Caki2 (cell line): ENCODE measurements around the gene MKLN1. TPM values are rescaled to one million over a fixed set of nuclear protein-coding genes. Genes with fewer than 3 reads are reported as not detected.

ENCODE experiments used
- DNase-seq: peaks from one replicate; pipeline ENCODE4 v3.0.0-alpha.2; 2015; ENCODE audit warnings: low read depth
- in situ Hi-C: cut with HindIII; loops from 2 replicates; pipeline ENCODE4 v1.10.0; 2016; ENCODE audit warnings: low sequenced_read_pairs, low pct_unique_long_range_greater_than_20kb, mixed read lengths
- total RNA-seq: library from RNA; depleted of rRNA; stranded (reverse); fragments of >200 nt; shearing (Covaris generic); gene quantifications from 2 replicates; pipeline ENCODE4 v1.2.3, GENCODE V29; 2014; ENCODE audit warnings: low replicate concordance; rRNA removed

The MKLN1 gene
- 17.5 and 21.5 TPM in 2 replicates for total RNA-seq

- DNase-seq = peak; percentile 91
- in situ Hi-C loops = no loop called here
These were observed at the start of gene MKLN1 for GRCh38 chr7:131327626-131328376. MKLN1 (plus strand) TSS chr7:131327876; CDS start chr7:131327900, 24 bp downstream.

- in situ Hi-C loops = no loop called here
- DNase-seq = no peak
These were observed 48.6 kb upstream of the MKLN1 start for GRCh38 chr7:131279044-131279443.

DNA sequence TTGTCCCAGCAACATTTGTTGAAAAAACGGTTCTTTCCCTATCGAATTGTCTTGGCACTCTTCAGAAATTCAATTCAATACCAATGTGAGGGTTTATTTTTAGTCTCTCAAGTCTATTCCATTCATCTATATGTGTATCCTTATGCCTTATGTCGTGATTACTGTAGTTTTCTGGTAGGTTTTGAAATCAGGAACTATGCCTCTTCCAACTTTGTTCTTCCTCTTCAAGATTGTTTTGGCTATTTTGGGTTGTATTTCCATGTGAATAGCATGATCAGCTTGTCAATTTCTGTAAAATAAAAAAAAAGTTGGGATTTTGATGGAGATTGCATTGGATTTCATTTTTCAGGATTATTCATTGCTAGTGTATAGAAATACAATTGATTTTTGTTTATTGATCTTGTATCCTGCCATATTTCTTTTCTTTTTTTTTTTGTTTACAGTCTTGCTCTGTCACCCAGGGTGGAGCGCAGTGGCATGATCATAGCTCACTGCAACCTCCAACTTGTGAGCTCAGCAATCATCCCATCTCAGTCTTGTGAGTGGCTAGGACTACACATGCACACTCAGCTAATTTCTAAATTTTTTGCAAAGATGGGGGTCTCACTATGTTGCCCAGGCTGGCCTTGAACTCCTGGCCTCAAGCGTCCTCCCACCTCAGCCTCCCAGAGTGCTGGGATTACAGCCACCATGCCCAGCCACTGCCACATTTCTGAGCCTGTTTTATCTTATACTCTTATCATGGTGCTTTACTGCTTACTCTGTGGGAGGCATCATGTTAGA is 46.2 kb upstream of the MKLN1 start:
- in situ Hi-C loops = no loop called here
- DNase-seq = no peak

- in situ Hi-C loops = no loop called here
These were observed 42.8 kb upstream of the MKLN1 start for GRCh38 chr7:131284702-131285419.

DNA sequence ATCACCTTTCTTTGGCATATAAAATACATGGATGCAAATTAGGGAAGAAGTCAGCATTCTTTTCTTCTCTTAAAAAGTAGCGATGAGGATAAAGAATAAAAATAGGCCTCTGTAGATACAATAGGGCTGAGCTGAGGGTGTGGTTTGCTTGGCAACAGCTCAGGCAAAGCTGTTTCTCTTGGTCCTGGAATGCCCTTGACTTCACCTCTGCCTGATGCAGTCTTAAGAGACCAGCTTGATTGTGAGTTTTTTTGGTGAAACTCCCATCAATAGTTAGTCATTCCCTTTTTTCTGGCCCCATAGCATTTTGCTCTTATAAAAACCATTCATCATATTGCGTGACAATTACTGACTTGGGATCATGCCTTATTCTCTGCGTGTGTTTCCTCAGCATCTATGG is 42.1 kb upstream of the MKLN1 start:
- DNase-seq = no peak
- in situ Hi-C loops = no loop called here

More at GRCh38 chr7:131284702-131285419, 42.8 kb upstream of the MKLN1 start:
- DNase-seq = peak; percentile 24

DNA sequence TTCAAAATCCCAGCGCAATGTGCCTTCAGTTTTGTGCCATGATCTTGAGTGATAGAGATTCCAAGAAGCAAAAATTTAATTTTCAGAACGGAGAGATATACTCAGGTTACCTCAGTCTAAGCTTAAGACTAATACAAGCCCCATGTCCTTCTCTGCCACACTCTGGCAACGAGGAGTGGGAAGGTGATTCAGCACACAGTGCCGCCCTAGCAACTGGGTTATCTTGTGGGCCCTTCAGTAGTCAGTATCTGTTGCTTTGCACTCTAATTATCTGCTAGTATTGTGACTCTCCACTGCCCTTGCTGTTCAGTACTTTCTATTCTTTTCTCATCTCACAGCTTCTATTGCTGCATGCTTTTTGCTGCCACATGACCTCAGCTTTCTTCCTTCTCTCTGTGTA is 39.2 kb upstream of the MKLN1 start:
- in situ Hi-C loops = no loop called here
- no peak for DNase-seq

DNA sequence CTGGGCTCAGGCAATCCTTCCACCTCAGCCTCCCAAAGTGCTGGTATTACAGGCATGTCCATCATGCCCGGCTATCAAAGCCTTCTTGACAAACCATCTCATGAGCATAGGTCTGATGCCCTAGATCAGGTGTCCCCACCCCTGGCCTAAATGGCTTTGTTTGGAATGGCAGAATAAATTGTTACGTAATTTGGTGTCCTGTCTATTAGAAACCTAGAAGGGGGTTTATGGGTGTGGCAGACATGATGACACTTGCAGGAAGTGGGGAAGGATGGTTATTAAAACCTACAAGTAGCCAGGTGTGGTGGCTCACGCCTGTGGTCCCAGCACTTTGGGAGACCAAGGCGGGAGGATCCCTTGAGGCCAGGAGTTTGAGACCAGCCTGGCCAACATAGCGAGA is 38.6 kb upstream of the MKLN1 start:
- in situ Hi-C loops = no loop called here
- no peak for DNase-seq

- in situ Hi-C loops = no loop called here
- DNase-seq = no peak
These were observed 35.4 kb upstream of the MKLN1 start for GRCh38 chr7:131292141-131292905.

DNA sequence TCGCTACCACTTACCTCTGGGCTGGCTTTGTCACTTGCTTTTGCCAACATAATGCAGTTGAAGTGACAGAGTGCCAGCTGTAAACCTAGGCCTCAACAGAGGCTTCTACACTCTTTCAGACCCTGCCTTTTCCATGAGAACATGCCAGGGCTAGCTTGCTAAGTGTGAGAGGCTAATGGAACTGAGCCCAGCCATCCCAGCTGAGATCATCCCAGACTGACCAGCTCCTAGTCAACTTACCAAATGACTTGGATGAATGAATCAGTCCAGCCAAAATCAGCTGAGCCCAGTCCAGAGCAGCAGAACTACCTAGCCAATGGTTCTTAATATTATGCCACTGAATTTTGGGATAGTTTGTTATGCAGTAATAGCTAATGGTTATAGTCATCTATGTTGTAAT is 34.7 kb upstream of the MKLN1 start:
- no peak for DNase-seq
- in situ Hi-C loops = no loop called here

GRCh38 chr7:131294553-131294952 is 33.1 kb upstream of the MKLN1 start:
- in situ Hi-C loops = no loop called here
- no peak for DNase-seq

DNA sequence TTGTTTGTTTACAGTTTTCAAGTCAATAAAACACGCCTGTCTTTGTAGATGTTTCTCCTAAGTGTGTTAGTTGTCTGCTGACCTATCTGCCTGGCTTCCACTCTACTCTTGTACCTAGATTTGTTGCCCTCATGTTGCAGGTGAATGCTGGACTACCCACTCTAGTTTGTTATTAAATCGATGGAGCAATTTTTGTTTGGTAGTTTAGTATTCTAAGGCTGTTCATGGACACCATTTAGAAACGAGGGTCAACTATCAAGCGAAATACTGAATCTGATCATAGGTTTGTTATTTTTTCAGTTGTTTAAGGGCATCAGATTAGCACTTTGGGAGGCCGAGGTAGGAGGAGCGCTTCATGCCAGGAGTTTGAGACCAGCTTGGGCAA is 29.1 kb upstream of the MKLN1 start:
- in situ Hi-C loops = no loop called here
- no peak for DNase-seq

DNA sequence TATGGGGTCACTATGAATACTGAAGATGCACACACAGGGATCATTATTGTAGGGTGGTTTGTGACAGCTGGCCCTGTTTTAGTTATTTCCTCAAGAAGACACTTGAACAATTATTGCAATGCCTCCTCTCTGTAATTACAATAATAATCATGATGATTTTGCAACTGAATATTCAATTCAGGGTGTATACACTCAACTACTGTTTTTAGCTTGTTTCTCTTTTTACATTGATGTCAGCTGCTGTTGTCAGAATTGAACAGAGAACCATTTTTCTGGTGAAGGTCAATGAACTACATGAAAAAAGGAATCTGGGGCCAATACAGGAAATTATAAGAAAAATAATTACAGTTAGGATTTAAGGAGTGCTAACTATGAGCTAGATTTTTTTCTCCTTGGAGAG is 28.6 kb upstream of the MKLN1 start:
- DNase-seq = no peak
- in situ Hi-C loops = no loop called here

- in situ Hi-C loops = no loop called here
- DNase-seq = no peak
These were observed 27.6 kb upstream of the MKLN1 start for GRCh38 chr7:131300078-131300477.

GRCh38 chr7:131300572-131301466 is 26.9 kb upstream of the MKLN1 start:
- in situ Hi-C loops = no loop called here
- DNase-seq = no peak

GRCh38 chr7:131302446-131302845 is 25.2 kb upstream of the MKLN1 start:
- in situ Hi-C loops = no loop called here
- no peak for DNase-seq

DNA sequence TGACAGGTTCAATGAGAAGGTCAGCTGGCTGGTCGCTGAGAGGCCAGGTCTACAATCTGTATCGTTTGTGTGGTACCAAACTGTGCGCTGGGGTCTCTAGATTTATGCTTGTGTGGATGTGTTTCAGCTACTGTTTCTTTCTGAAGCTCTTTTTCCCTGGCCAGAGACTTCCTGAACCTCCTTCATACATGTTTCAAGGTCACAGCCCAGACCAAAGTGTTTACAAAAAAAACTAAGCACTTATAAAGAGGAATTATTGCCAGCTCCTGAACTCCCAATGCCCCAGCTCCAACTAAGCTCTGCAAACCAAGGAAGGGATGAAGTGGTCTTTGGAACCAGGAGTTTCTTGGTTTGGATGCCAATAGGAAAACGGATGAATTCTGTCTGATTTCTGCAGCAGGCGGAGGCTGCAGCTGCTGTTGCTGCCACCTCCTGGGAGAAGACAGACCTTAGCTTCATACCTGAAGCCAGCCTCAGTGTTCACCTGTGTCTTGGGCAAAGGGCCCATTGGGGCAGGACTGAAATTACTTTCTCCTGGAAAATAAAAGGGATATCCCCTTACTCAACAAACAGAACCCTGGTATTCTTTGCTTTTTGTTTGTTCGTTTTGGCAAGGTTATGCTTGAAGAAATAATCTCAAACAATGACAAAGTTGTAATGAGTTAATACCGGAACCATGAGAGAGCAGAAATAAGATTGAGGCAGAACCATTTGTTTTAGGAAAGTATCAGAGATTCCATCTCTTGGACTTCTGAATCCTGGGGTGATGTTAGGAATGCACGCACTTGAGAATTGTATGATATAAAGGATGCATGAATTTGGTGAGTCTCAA is 24.6 kb upstream of the MKLN1 start:
- in situ Hi-C loops = no loop called here
- DNase-seq = no peak

DNA sequence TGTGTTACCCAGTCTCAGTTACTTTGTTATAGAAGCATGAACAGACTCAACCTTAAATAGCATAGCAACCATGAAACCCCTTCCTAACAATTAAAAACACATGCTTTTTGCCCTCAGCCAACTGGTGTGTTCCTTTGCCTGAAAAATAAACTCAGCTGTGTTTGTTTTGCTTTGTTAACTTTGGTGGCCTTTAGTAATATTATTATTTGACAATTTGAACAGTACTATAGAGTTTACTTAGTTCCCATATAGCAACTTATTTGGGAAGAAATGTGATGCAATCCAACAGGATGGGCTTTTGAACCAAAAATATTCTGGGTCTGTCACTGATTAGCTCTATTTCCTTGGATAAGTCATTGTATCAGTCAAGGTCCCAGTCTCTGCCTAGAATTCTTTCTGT is 22.5 kb upstream of the MKLN1 start:
- in situ Hi-C loops = no loop called here
- no peak for DNase-seq
